GM12878 (cell line): ENCODE measurements around the gene SMIM35. TPM values are rescaled to one million over a fixed set of nuclear protein-coding genes. Genes with fewer than 3 reads are reported as not detected.

Experiments used
- BACH1 ChIP-seq: fragments of 450-650 bp; IDR thresholded peaks from 2 replicates; pipeline ENCODE4 v1.6.1; 2017; ENCODE audit warnings: mild to moderate bottlenecking, borderline replicate concordance
- CREB1 ChIP-seq: IDR thresholded peaks from 2 replicates; pipeline ENCODE4 v1.6.1; 2012; ENCODE audit warnings: low read depth, mild to moderate bottlenecking, inconsistent platforms
- MAX ChIP-seq: IDR thresholded peaks from 2 replicates; pipeline ENCODE4 v1.6.1; 2012; ENCODE audit warnings: low read depth, low read length, improper control_type of control experiment
- MYC ChIP-seq: IDR thresholded peaks from 2 replicates; pipeline ENCODE4 v1.6.1; 2011; ENCODE audit warnings: mild to moderate bottlenecking, low read length, moderate library complexity, inconsistent platforms; ENCODE audit not compliant: insufficient read depth, insufficient replicate concordance, insufficient read length, severe bottlenecking
- NFXL1 ChIP-seq: fragments of 450-650 bp; IDR thresholded peaks from 2 replicates; pipeline ENCODE4 v1.6.1; 2017; ENCODE audit warnings: antibody characterized with exemption, mild to moderate bottlenecking, borderline replicate concordance
- POLR2AphosphoS2 ChIP-seq: IDR thresholded peaks from 2 replicates; pipeline ENCODE4 v1.6.1; 2011; ENCODE audit warnings: low read depth, mild to moderate bottlenecking, low read length, improper control_type of control experiment, moderate library complexity
- POLR2AphosphoS5 ChIP-seq: IDR thresholded peaks from 2 replicates; pipeline ENCODE4 v1.6.1; 2011; ENCODE audit warnings: mild to moderate bottlenecking, low read length, inconsistent platforms
- SIX5 ChIP-seq: IDR thresholded peaks from 2 replicates; pipeline ENCODE4 v1.6.1; 2011; ENCODE audit warnings: mild to moderate bottlenecking, low read depth, low read length, moderate library complexity; ENCODE audit not compliant: severe bottlenecking
- SMAD1 ChIP-seq: fragments of 450-650 bp; IDR thresholded peaks from 2 replicates; pipeline ENCODE4 v1.6.1; 2018; ENCODE audit warnings: mild to moderate bottlenecking, low read depth; ENCODE audit not compliant: partially characterized antibody
- SPI1 ChIP-seq: IDR thresholded peaks from 2 replicates; pipeline ENCODE4 v1.6.1; 2011; ENCODE audit warnings: low read depth, mild to moderate bottlenecking, low read length, moderate library complexity, borderline replicate concordance; ENCODE audit not compliant: insufficient read depth
- TBL1XR1 ChIP-seq: IDR thresholded peaks from 2 replicates; pipeline ENCODE4 v1.6.1; 2012; ENCODE audit warnings: low read depth, low read length, improper control_type of control experiment
- YY1 ChIP-seq: IDR thresholded peaks from 2 replicates; pipeline ENCODE4 v1.6.1; 2011; ENCODE audit warnings: low read depth, mild to moderate bottlenecking, low read length
- ZNF274 ChIP-seq: IDR thresholded peaks from one replicate; pipeline ENCODE4 v1.8.0; 2011; ENCODE audit not compliant: insufficient read length, insufficient read depth
- polyA plus RNA-seq, 11 experiments: library from polyadenylated mRNA; depleted of rRNA in 4 of 11; unstranded in 6 of 11; stranded (reverse) in 5 of 11; fragments of >200 nt; fragmentation: Nextera tagmentation in 4 of 11; fragmentation: Illumina TruSeq in 1 of 11; extraction: Ambion mirVana in 4 of 11; extraction: Trizol in 1 of 11; gene quantifications; 1 replicate in 1 of 11; 2 replicates in 10 of 11; pipeline versions ENCODE4 v1.2.1 to v1.2.3, GENCODE V29; 2011 to 2016; ENCODE audit warnings: inconsistent platforms in 2 of 11, missing spikeins in 2 of 11, low read depth in 1 of 11
- total RNA-seq, 4 experiments: library from RNA; depleted of rRNA in 3 of 4; stranded (reverse); fragments of >200 nt in 3 of 4; fragmentation: Illumina TruSeq in 1 of 4; extraction: Trizol in 1 of 4; gene quantifications; 2 replicates each; pipeline versions ENCODE4 v1.2.1 to v1.2.3, GENCODE V29; 2013 to 2021
- TF ChIP-seq, protein P1 (sequence below): IDR thresholded peaks from 2 replicates; pipeline ENCODE4 v1.6.1; 2012; ENCODE audit warnings: improper control_type of control experiment, low read depth, low read length; ENCODE audit not compliant: insufficient replicate concordance
- TF ChIP-seq, protein P2 (sequence below): fragments of 450-650 bp; formaldehyde crosslinking; IDR thresholded peaks from 2 replicates; pipeline ENCODE4 v1.5.0; 2022; ENCODE audit warnings: mild to moderate bottlenecking, missing genetic modification characterization
- TF ChIP-seq, protein P3 (sequence below): IDR thresholded peaks from 2 replicates; pipeline ENCODE4 v1.6.1; 2012; ENCODE audit warnings: mild to moderate bottlenecking, low read depth, low read length

The SMIM35 gene
- total and polyA plus RNA-seq, 10 of the 15 experiments (the other 5 are each of a cell fraction or from before 2014, with no cell fraction given): 0.02 to 1.1 (median 0.05) TPM; not detected in 5

DNA sequence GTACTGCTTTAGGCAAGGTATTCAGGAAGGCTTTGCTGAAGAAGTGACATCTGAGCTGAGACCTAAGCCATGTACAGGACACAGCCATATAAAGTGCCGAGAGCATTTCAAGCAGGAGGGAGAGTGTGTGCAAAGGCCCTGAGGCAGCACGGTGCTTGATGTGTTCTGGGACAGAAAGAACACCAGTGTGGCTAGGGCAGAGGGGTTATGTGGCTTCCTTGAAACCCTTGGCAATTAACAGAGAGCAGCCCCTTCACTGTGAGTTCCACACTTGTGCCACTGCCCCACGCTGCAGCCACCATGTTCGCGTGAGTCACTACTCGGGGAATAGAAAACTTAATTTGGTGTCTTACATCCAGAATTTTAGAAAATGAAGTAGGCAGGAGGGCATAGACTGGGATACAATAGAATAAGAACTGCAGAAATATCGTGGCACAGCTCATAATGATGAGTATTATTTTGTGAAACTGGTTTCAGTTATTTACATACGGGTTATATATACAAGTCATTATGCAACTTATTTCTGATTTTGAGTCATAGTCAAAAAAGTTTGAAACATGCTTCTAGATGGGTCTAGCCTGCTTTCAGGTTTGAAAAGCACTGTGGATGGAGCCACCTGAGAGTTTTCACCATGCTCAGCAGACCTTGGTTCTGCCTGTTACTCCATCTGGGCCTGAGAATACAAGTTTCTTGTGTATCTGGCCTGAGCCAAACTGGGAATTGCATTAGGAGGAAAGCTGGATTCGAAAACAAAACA, 88.8 kb downstream of the SMIM35 start (continued):
- TF ChIP-seq SIX5 (no peak), YY1 (peak; percentile 8), NFXL1 (no peak), BACH1 (no peak; the same call in 1 of the 2 replicates), MAX (no peak), TBL1XR1 (peak; percentile 68; the same call in 1 of the 2 replicates), SPI1 (no peak), POLR2AphosphoS2 (no peak), POLR2AphosphoS5 (no peak; the same call in none of the 2 replicates), MYC (no peak), ZNF274 (no peak), SMAD1 (no peak), CREB1 (0 out of 2 replicates have a peak, but pooled peaks have one; percentile 50)
- TF ChIP-seq, protein P1, sequence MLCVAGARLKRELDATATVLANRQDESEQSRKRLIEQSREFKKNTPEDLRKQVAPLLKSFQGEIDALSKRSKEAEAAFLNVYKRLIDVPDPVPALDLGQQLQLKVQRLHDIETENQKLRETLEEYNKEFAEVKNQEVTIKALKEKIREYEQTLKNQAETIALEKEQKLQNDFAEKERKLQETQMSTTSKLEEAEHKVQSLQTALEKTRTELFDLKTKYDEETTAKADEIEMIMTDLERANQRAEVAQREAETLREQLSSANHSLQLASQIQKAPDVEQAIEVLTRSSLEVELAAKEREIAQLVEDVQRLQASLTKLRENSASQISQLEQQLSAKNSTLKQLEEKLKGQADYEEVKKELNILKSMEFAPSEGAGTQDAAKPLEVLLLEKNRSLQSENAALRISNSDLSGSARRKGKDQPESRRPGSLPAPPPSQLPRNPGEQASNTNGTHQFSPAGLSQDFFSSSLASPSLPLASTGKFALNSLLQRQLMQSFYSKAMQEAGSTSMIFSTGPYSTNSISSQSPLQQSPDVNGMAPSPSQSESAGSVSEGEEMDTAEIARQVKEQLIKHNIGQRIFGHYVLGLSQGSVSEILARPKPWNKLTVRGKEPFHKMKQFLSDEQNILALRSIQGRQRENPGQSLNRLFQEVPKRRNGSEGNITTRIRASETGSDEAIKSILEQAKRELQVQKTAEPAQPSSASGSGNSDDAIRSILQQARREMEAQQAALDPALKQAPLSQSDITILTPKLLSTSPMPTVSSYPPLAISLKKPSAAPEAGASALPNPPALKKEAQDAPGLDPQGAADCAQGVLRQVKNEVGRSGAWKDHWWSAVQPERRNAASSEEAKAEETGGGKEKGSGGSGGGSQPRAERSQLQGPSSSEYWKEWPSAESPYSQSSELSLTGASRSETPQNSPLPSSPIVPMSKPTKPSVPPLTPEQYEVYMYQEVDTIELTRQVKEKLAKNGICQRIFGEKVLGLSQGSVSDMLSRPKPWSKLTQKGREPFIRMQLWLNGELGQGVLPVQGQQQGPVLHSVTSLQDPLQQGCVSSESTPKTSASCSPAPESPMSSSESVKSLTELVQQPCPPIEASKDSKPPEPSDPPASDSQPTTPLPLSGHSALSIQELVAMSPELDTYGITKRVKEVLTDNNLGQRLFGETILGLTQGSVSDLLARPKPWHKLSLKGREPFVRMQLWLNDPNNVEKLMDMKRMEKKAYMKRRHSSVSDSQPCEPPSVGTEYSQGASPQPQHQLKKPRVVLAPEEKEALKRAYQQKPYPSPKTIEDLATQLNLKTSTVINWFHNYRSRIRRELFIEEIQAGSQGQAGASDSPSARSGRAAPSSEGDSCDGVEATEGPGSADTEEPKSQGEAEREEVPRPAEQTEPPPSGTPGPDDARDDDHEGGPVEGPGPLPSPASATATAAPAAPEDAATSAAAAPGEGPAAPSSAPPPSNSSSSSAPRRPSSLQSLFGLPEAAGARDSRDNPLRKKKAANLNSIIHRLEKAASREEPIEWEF: no peak
- TF ChIP-seq, protein P2, sequence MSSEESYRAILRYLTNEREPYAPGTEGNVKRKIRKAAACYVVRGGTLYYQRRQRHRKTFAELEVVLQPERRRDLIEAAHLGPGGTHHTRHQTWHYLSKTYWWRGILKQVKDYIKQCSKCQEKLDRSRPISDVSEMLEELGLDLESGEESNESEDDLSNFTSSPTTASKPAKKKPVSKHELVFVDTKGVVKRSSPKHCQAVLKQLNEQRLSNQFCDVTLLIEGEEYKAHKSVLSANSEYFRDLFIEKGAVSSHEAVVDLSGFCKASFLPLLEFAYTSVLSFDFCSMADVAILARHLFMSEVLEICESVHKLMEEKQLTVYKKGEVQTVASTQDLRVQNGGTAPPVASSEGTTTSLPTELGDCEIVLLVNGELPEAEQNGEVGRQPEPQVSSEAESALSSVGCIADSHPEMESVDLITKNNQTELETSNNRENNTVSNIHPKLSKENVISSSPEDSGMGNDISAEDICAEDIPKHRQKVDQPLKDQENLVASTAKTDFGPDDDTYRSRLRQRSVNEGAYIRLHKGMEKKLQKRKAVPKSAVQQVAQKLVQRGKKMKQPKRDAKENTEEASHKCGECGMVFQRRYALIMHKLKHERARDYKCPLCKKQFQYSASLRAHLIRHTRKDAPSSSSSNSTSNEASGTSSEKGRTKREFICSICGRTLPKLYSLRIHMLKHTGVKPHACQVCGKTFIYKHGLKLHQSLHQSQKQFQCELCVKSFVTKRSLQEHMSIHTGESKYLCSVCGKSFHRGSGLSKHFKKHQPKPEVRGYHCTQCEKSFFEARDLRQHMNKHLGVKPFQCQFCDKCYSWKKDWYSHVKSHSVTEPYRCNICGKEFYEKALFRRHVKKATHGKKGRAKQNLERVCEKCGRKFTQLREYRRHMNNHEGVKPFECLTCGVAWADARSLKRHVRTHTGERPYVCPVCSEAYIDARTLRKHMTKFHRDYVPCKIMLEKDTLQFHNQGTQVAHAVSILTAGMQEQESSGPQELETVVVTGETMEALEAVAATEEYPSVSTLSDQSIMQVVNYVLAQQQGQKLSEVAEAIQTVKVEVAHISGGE (CRISPR knock-in tag): no peak
- TF ChIP-seq, protein P3, sequence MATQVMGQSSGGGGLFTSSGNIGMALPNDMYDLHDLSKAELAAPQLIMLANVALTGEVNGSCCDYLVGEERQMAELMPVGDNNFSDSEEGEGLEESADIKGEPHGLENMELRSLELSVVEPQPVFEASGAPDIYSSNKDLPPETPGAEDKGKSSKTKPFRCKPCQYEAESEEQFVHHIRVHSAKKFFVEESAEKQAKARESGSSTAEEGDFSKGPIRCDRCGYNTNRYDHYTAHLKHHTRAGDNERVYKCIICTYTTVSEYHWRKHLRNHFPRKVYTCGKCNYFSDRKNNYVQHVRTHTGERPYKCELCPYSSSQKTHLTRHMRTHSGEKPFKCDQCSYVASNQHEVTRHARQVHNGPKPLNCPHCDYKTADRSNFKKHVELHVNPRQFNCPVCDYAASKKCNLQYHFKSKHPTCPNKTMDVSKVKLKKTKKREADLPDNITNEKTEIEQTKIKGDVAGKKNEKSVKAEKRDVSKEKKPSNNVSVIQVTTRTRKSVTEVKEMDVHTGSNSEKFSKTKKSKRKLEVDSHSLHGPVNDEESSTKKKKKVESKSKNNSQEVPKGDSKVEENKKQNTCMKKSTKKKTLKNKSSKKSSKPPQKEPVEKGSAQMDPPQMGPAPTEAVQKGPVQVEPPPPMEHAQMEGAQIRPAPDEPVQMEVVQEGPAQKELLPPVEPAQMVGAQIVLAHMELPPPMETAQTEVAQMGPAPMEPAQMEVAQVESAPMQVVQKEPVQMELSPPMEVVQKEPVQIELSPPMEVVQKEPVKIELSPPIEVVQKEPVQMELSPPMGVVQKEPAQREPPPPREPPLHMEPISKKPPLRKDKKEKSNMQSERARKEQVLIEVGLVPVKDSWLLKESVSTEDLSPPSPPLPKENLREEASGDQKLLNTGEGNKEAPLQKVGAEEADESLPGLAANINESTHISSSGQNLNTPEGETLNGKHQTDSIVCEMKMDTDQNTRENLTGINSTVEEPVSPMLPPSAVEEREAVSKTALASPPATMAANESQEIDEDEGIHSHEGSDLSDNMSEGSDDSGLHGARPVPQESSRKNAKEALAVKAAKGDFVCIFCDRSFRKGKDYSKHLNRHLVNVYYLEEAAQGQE: no peak
